Adrenal gland (tissue), 12 donors: ENCODE results near the gene AP4E1. TPM values are rescaled to one million over a fixed set of nuclear protein-coding genes. Genes with fewer than 3 reads are reported as not detected.

Experiments used
- DNase-seq, 7 donors: peaks; one replicate each; pipeline ENCODE4 v3.0.0-alpha.2; 2019 to 2020
- H3K27ac ChIP-seq, 5 donors: fragments of 200-600 bp; sonication (generic) in 4 of 5; 1 replicate in 3 of 5; 2 replicates in 2 of 5; pipeline versions ENCODE4 v1.5.1 to v1.8.0; 2016 to 2020; ENCODE audit warnings: mild to moderate bottlenecking in 1 of 5
- H3K27me3 ChIP-seq: fragments of 200-600 bp; 2 replicates; pipeline ENCODE4 v1.8.0; 2021
- H3K36me3 ChIP-seq, 2 donors: fragments of 200-600 bp; replicated peaks in 1 of 2; 1 replicate in 1 of 2; 2 replicates in 1 of 2; pipeline versions ENCODE4 v1.5.1 to v1.8.0; 2018 to 2022
- H3K4me1 ChIP-seq, 2 donors: fragments of 200-600 bp; replicated peaks in 1 of 2; 1 replicate in 1 of 2; 2 replicates in 1 of 2; pipeline versions ENCODE4 v1.5.1 to v1.8.0; 2018 to 2021
- H3K4me3 ChIP-seq, 4 donors: fragments of 200-600 bp; sonication (generic) in 3 of 4; one replicate each; pipeline ENCODE4 v1.5.1; 2016 to 2018
- H3K9me3 ChIP-seq, 3 donors: fragments of 200-600 bp; sonication (generic) in 1 of 3; replicated peaks in 1 of 3; 1 replicate in 2 of 3; 2 replicates in 1 of 3; pipeline versions ENCODE4 v1.5.1 to v1.8.0; 2016 to 2021
- POLR2A ChIP-seq, 2 donors: fragments of 450-650 bp; IDR thresholded peaks; one replicate each; pipeline ENCODE4 v1.6.1; 2017; ENCODE audit warnings: antibody characterized with exemption in 2 of 2, mild to moderate bottlenecking in 2 of 2, moderate library complexity in 1 of 2
- WGBS, 4 donors: extraction: QIAGEN DNeasy Blood & Tissue Kit in 2 of 4; methylation state at CpG; one replicate each; pipeline versions ENCODE4 v1.1.5 to v1.1.7; 2013 to 2017; 5-methylcytosine and 5-hydroxymethylcytosine counted together
- intact Hi-C, 2 donors: fragments of 100-400 bp; cut with DNase I; formaldehyde crosslinking; loops; one replicate each; pipeline versions ENCODE4 v1.14.1 to v1.15.0; 2022 to 2023
- polyA plus RNA-seq, 3 donors: library from polyadenylated mRNA; stranded (reverse); fragments of 200-250 nt in 2 of 3; fragments of 350-450 nt in 1 of 3; fragmentation: Illumina TruSeq in 1 of 3; extraction: RNeasy Lipid Tissue Mini Kit (QIAGEN cat#74804) in 1 of 3; gene quantifications; one replicate each; pipeline ENCODE4 v1.2.3, GENCODE V29; 2013 to 2014
- total RNA-seq, 9 donors: library from RNA; depleted of rRNA in 4 of 9; stranded (reverse); fragments of >200 nt in 4 of 9; fragments of 120-200 nt in 1 of 9; fragmentation: NEBNext Ultra II Directional in 1 of 9; extraction: Animal tissue kit (Norgen Biotek cat#: 25700) in 1 of 9; gene quantifications; one replicate each; pipeline versions ENCODE4 v1.1.0 to v1.2.4, GENCODE V29; 2013 to 2023
- TF ChIP-seq, protein P1 (sequence below), 6 experiments: fragments of 450-650 bp in 4 of 6; fragments of 200-600 bp in 2 of 6; sonication (generic) in 1 of 6; IDR thresholded peaks; 1 replicate in 5 of 6; 2 replicates in 1 of 6; pipeline versions ENCODE4 v1.5.1 to v1.8.0; 2016 to 2021; ENCODE audit warnings: antibody characterized with exemption in 6 of 6, mild to moderate bottlenecking in 2 of 6, moderate library complexity in 1 of 6
- donor health status: healthy with polysubstance abuse.
- donor health status: Bipolar disorder and iron deficiency.
- donor health status: DM: yes; HTN: yes; CAD: no.
- donor health status: DM: no; HTN: no; CAD: no.
- donor health status: DM: no; HTN: no; CAD: no.
- donor health status: DM: yes; HTN: yes; CAD: no.

Gene AP4E1
- total and polyA plus RNA-seq, 12 donors = 2.0 to 23.0 (median 9.5) TPM

DNA sequence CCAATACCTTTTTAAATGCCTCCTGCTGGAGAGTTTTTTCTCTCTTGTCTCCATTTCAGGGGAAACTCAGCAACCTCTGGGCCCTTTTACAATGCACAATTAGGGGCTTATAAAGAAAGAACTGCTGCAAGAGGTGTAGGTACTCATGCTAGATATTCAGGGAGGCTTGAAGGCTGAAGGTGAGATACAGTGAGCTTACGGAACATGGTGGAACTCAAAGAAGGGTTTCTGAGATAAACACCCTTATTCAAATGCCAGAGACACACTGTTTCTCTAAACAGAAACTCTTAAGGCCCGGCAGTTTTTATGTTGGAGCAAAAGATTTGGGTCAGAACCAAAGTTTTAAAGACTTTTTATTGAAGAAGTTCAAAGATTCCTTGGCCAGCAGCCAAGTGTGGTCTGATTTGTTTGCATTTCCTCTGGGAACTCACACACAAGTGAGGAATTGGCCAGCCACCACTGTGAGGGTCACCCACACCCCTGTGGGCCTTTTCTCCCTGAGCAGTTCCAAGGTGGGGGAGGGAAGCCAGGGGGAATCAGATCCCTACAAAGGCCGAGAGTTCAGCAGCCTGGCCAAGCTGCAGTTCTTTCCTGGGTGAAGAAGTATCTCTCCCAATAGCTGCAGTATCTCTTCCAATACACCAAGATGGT lies 138.4 kb downstream of the AP4E1 start:
- Histone ChIP-seq H3K27ac (peak overlapping the region in 1 of 5 donors; percentile 3), H3K4me1 (peaks cover 0 to 8% of the 10 kb centered on the region in 2 donors), H3K4me3 (no peak overlapping the region), H3K27me3 (no peaks in the 10 kb centered on the region), H3K9me3 (no peaks in the 10 kb centered on the region), H3K36me3 (no peaks in the 10 kb centered on the region)
- no peak for TF ChIP-seq POLR2A (IDR thresholded peaks at IDR 0.05)
- TF ChIP-seq, protein P1, sequence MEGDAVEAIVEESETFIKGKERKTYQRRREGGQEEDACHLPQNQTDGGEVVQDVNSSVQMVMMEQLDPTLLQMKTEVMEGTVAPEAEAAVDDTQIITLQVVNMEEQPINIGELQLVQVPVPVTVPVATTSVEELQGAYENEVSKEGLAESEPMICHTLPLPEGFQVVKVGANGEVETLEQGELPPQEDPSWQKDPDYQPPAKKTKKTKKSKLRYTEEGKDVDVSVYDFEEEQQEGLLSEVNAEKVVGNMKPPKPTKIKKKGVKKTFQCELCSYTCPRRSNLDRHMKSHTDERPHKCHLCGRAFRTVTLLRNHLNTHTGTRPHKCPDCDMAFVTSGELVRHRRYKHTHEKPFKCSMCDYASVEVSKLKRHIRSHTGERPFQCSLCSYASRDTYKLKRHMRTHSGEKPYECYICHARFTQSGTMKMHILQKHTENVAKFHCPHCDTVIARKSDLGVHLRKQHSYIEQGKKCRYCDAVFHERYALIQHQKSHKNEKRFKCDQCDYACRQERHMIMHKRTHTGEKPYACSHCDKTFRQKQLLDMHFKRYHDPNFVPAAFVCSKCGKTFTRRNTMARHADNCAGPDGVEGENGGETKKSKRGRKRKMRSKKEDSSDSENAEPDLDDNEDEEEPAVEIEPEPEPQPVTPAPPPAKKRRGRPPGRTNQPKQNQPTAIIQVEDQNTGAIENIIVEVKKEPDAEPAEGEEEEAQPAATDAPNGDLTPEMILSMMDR (IDR thresholded peaks at IDR 0.05) = no peak
- intact Hi-C loops = no loop called here
- DNase-seq = peak in 6 of 7 donors; percentile 34 to 73 (median 46)
- WGBS, 4 donors = 47 to 63% (median 52%) methylated on average over 3 of the region's 3 CpGs

DNA sequence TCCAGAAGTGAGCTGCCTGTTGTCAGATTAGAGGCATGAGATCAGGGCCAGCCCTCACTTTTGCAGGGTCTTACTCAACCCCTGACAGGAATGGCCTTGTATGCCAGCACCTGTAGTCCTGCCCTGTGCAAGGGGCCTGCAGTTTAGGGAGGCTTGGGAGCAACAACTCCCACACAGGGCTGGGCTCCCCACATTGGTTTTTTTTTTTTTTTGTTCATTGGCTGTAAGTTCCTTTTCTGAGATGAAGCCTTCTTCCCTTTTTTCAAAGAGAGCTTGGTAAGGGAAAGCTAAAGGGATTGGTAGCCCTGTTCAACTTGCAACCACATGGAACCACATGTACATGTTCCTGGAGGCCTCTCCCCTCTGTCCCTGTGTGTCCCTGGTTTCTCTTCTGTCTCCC lies 139.8 kb downstream of the AP4E1 start:
- H3K9me3 ChIP-seq = no peaks in the 10 kb centered on the region
- no peaks in the 10 kb centered on the region for H3K27me3 ChIP-seq
- no peak overlapping the region for H3K4me3 ChIP-seq
- no peak for TF ChIP-seq POLR2A (IDR thresholded peaks at IDR 0.05)
- TF ChIP-seq, protein P1 (IDR thresholded peaks at IDR 0.05) = no peak
- H3K4me1 ChIP-seq = peaks cover 0 to 14% of the 10 kb centered on the region in 2 donors
- H3K36me3 ChIP-seq = no peaks in the 10 kb centered on the region
- intact Hi-C loops = no loop called here
- no peak for DNase-seq
- no peak overlapping the region for H3K27ac ChIP-seq

DNA sequence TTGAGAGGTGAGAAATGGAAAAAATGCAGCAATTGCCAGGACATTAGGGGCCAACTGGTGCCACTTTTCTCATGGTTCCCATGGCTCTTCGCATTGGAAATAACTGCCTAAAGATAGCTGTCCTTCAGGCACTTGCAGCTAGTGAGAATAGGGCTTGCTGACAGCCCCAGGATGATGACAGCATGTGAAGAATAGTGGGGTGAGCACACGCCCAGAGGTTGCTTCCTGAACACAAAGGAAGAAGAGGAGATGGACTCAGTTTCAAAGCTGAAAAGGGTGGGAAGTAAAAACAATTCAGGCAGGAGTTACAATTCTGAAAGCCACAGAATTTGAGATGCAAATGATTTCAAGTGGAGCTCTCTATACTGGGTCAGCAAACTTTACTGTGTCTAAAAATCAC lies 140.6 kb downstream of the AP4E1 start:
- Histone ChIP-seq H3K27me3 (no peaks in the 10 kb centered on the region), H3K36me3 (no peaks in the 10 kb centered on the region), H3K9me3 (no peaks in the 10 kb centered on the region), H3K4me1 (peaks cover 0 to 14% of the 10 kb centered on the region in 2 donors), H3K27ac (no peak overlapping the region), H3K4me3 (no peak overlapping the region)
- intact Hi-C loops = no loop called here
- TF ChIP-seq, protein P1 (IDR thresholded peaks at IDR 0.05) = no peak
- TF ChIP-seq POLR2A (IDR thresholded peaks at IDR 0.05) = no peak
- no peak for DNase-seq
- 65 to 88% (median 72%) methylated on average over 2 of the region's 2 CpGs for WGBS, 4 donors

DNA sequence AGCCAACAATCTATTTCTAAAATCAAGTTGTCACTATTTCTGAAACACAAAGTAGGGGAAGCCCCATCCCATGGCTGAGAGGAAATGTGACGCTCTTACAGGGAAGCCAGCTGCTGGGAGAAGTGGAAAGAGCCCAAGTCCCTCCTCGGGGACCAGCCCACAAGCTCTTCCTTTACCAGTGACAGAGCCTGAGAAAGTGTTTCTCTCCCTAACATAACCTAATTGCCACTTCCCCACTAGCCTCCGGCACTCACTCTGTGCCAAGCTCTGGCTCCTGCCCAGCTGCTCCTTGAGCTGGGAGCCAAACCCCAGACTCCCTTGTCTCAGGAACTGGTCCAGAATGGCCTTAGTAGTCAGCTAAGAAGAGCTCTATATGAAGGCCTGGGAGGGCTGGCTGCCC lies 143.3 kb downstream of the AP4E1 start:
- 51 to 67% (median 62%) methylated on average over 2 to 3 of the region's 3 CpGs for WGBS, 4 donors
- Histone ChIP-seq H3K9me3 (no peaks in the 10 kb centered on the region), H3K36me3 (no peaks in the 10 kb centered on the region), H3K27ac (peak overlapping the region in 1 of 5 donors; percentile 26), H3K4me1 (peaks cover 0 to 10% of the 10 kb centered on the region in 2 donors), H3K27me3 (no peaks in the 10 kb centered on the region), H3K4me3 (no peak overlapping the region)
- TF ChIP-seq, protein P1 (IDR thresholded peaks at IDR 0.05) = no peak
- TF ChIP-seq POLR2A (IDR thresholded peaks at IDR 0.05) = no peak
- intact Hi-C loops = no loop called here
- peak in 5 of 7 donors; percentile 33 to 62 (median 36) for DNase-seq
